ENCODE measurements around the gene SLX1B.
"Not testable (repeated sequence)": the region's sequence is repeated elsewhere in the genome, so short reads cannot be mapped to it uniquely, and the experiment has no call there.

The SLX1B gene

GRCh38 chr16:29454269-29454668 is at the start of gene SLX1B, which contains the start of gene BOLA2:
Gene SLX1B (plus strand): TSS chr16:29454533.
Gene BOLA2 (minus strand): TSS chr16:29454351. CDS start chr16:29454253, 98 bp downstream.
- H3K36me3 ChIP-seq (ENCODE audit: control insufficient read depth, insufficient read depth, low read length); H3K4me3 ChIP-seq (ENCODE audit: low read length); H3K27me3 ChIP-seq (ENCODE audit: control insufficient read depth, insufficient read depth, low read length); H3K4me1 ChIP-seq (ENCODE audit: control insufficient read depth, insufficient read depth, low read length); H3K9ac ChIP-seq (ENCODE audit: low read length); H3K9me3 ChIP-seq (ENCODE audit: control insufficient read depth, low read length): not testable (repeated sequence)

- not testable (repeated sequence) for H3K9me3 ChIP-seq (ENCODE audit: control insufficient read depth, low read length); H3K36me3 ChIP-seq (ENCODE audit: control insufficient read depth, insufficient read depth, low read length); H3K27me3 ChIP-seq (ENCODE audit: control insufficient read depth, insufficient read depth, low read length); H3K4me3 ChIP-seq (ENCODE audit: low read length); H3K4me1 ChIP-seq (ENCODE audit: control insufficient read depth, insufficient read depth, low read length); H3K9ac ChIP-seq (ENCODE audit: low read length)
Observed at GRCh38 chr16:29405249-29405648, 49.1 kb upstream of the SLX1B start.

- not testable (repeated sequence) for H3K36me3 ChIP-seq (ENCODE audit: control insufficient read depth, insufficient read depth, low read length); H3K9me3 ChIP-seq (ENCODE audit: control insufficient read depth, low read length)
Observed at GRCh38 chr16:29423587-29423986, 30.7 kb upstream of the SLX1B start.

DNA sequence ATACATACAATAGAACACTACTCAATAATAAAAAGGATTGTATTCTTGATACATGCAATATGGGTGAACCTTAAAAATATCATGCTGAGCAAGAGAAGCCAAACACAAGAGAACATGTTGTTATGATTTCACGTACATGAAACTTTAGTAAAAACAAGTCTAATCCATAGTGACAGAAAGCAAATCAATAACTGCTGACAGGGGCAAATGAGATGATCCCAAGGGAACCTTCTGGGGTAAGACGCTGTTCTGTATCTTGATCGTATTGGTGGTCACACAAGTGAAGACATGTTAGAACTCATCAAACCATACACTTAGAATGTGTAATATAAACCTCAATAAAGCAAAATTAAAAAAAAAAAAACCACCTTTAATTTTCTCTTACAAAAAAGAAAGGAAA is 28.9 kb upstream of the SLX1B start:
- not testable (repeated sequence) for H3K4me1 ChIP-seq (ENCODE audit: control insufficient read depth, insufficient read depth, low read length); H3K9me3 ChIP-seq (ENCODE audit: control insufficient read depth, low read length); H3K36me3 ChIP-seq (ENCODE audit: control insufficient read depth, insufficient read depth, low read length); H3K4me3 ChIP-seq (ENCODE audit: low read length); H3K9ac ChIP-seq (ENCODE audit: low read length); H3K27me3 ChIP-seq (ENCODE audit: control insufficient read depth, insufficient read depth, low read length)

More at GRCh38 chr16:29423587-29423986, 30.7 kb upstream of the SLX1B start:
- not testable (repeated sequence) for H3K4me3 ChIP-seq (ENCODE audit: low read length); H3K4me1 ChIP-seq (ENCODE audit: control insufficient read depth, insufficient read depth, low read length); H3K27me3 ChIP-seq (ENCODE audit: control insufficient read depth, insufficient read depth, low read length); H3K9ac ChIP-seq (ENCODE audit: low read length)

- H3K36me3 ChIP-seq (ENCODE audit: control insufficient read depth, insufficient read depth, low read length); H3K27me3 ChIP-seq (ENCODE audit: control insufficient read depth, insufficient read depth, low read length); H3K4me1 ChIP-seq (ENCODE audit: control insufficient read depth, insufficient read depth, low read length); H3K9me3 ChIP-seq (ENCODE audit: control insufficient read depth, low read length); H3K9ac ChIP-seq (ENCODE audit: low read length); H3K4me3 ChIP-seq (ENCODE audit: low read length): not testable (repeated sequence)
Observed at GRCh38 chr16:29453754-29454153, 579 bp upstream of the SLX1B start.

DNA sequence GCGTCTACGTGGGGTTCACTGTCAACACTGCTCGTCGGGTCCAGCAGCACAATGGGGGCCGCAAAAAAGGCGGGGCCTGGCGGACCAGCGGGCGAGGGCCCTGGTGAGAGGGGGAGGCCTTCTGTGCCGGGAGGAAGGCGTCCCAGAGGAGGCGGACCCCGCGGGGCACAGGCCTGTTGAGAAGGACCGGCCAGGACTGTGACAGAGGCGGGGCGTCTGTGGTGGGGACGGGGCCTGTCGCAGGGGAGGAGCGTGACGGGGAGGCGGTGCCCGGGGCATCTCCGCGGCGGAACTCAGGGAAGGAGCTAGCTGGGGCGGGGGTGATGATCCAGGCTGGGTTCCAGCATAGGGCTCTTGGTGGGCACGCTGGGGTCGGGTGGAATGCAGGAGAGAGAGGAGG is 495 bp downstream of the SLX1B start:
- H3K4me1 ChIP-seq (ENCODE audit: control insufficient read depth, insufficient read depth, low read length); H3K4me3 ChIP-seq (ENCODE audit: low read length); H3K36me3 ChIP-seq (ENCODE audit: control insufficient read depth, insufficient read depth, low read length); H3K9ac ChIP-seq (ENCODE audit: low read length); H3K27me3 ChIP-seq (ENCODE audit: control insufficient read depth, insufficient read depth, low read length); H3K9me3 ChIP-seq (ENCODE audit: control insufficient read depth, low read length): not testable (repeated sequence)

- H3K36me3 ChIP-seq (ENCODE audit: control insufficient read depth, insufficient read depth, low read length); H3K9me3 ChIP-seq (ENCODE audit: control insufficient read depth, low read length); H3K27me3 ChIP-seq (ENCODE audit: control insufficient read depth, insufficient read depth, low read length); H3K4me1 ChIP-seq (ENCODE audit: control insufficient read depth, insufficient read depth, low read length); H3K9ac ChIP-seq (ENCODE audit: low read length); H3K4me3 ChIP-seq (ENCODE audit: low read length): not testable (repeated sequence)
Observed at GRCh38 chr16:29457660-29458059, 3.3 kb downstream of the SLX1B start.

DNA sequence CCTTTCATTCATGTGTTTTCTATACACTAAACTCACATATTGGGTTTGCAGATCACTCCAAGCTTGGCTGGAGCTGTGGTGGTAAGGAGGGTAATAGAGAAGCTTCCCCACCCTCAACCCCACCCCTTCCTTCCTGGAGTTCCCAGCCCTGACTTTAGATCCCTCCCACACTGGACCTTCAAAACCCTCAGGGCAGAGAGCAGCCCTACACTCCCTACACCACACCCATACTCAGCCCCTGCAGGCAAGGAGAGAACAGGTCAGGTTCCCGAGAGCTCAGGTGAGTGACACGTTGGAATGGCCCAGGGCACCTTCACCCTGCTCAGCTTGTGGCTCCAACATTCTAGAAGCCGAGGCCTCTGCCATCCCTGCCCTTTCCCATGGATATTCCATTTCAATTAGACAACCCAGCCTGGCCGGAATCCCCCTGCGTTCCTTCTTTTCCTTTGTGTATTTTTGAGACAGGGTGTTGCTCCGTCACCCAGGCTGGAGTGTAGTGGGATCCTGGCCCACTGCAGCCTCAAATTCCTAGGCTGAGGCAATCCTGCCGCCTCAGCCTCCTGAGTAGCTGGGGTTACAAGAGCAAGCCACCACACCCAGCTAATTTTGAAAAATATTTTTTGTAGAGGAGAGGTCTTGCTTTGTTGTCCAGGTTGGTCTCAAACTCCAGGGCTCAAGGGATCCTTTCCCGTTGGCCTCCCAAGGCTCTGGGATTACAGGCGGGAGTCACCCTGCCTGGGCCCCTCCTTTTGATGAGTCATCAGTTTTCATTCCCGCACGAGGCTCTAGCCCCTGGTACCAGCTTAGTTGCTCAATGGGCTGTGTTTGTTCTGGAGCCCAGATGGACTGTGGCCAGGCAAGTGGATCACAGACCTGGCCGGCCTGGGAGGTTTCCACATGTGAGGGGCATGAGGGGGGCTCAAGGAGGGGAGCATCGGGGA is 5.6 kb downstream of the SLX1B start, which contains the start of gene SULT1A4:
Gene SULT1A4 (plus strand): TSS at position 208 of the 941 bp plus-strand sequence. CDS start 1,473 bp downstream, outside the sequence.
- H3K36me3 ChIP-seq (ENCODE audit: control insufficient read depth, insufficient read depth, low read length); H3K4me1 ChIP-seq (ENCODE audit: control insufficient read depth, insufficient read depth, low read length); H3K9me3 ChIP-seq (ENCODE audit: control insufficient read depth, low read length); H3K9ac ChIP-seq (ENCODE audit: low read length); H3K27me3 ChIP-seq (ENCODE audit: control insufficient read depth, insufficient read depth, low read length); H3K4me3 ChIP-seq (ENCODE audit: low read length): not testable (repeated sequence)

GRCh38 chr16:29460647-29461030 is 6.3 kb downstream of the SLX1B start:
- H3K4me3 ChIP-seq (ENCODE audit: low read length); H3K27me3 ChIP-seq (ENCODE audit: control insufficient read depth, insufficient read depth, low read length); H3K4me1 ChIP-seq (ENCODE audit: control insufficient read depth, insufficient read depth, low read length); H3K9ac ChIP-seq (ENCODE audit: low read length); H3K9me3 ChIP-seq (ENCODE audit: control insufficient read depth, low read length); H3K36me3 ChIP-seq (ENCODE audit: control insufficient read depth, insufficient read depth, low read length): not testable (repeated sequence)

- H3K27me3 ChIP-seq (ENCODE audit: control insufficient read depth, insufficient read depth, low read length); H3K4me3 ChIP-seq (ENCODE audit: low read length); H3K36me3 ChIP-seq (ENCODE audit: control insufficient read depth, insufficient read depth, low read length); H3K4me1 ChIP-seq (ENCODE audit: control insufficient read depth, insufficient read depth, low read length); H3K9ac ChIP-seq (ENCODE audit: low read length); H3K9me3 ChIP-seq (ENCODE audit: control insufficient read depth, low read length): not testable (repeated sequence)
Observed at GRCh38 chr16:29465985-29466824, 11.9 kb downstream of the SLX1B start.

DNA sequence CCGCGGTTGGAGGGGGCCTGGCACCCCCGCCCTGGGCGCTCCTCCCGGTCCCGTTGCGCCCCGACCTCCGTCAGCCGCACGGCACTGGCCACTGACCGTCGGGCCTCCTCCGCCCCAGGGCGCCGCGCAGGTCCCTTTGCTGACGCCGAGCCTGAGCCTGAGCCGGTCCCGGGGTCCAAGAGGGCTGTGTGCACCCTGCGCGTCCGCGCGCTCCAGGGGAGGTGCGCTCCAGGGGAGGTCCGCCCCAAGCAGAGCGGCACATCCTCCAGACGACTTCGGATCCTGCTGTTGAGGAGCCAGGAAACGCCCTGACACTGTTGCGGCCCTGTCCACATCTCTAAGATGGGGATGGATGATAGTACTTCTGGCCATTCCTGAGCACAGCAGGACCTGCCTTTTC is 12.6 kb downstream of the SLX1B start:
- not testable (repeated sequence) for H3K4me3 ChIP-seq (ENCODE audit: low read length); H3K36me3 ChIP-seq (ENCODE audit: control insufficient read depth, insufficient read depth, low read length); H3K9ac ChIP-seq (ENCODE audit: low read length); H3K27me3 ChIP-seq (ENCODE audit: control insufficient read depth, insufficient read depth, low read length); H3K9me3 ChIP-seq (ENCODE audit: control insufficient read depth, low read length); H3K4me1 ChIP-seq (ENCODE audit: control insufficient read depth, insufficient read depth, low read length)

GRCh38 chr16:29467654-29468366 is 13.5 kb downstream of the SLX1B start:
- H3K4me3 ChIP-seq (ENCODE audit: low read length); H3K4me1 ChIP-seq (ENCODE audit: control insufficient read depth, insufficient read depth, low read length); H3K9ac ChIP-seq (ENCODE audit: low read length); H3K9me3 ChIP-seq (ENCODE audit: control insufficient read depth, low read length); H3K27me3 ChIP-seq (ENCODE audit: control insufficient read depth, insufficient read depth, low read length); H3K36me3 ChIP-seq (ENCODE audit: control insufficient read depth, insufficient read depth, low read length): not testable (repeated sequence)

Measured in mucosa of stomach (tissue), 1 donor.